Measurements from ENCODE around the gene FHIT.

DNA sequence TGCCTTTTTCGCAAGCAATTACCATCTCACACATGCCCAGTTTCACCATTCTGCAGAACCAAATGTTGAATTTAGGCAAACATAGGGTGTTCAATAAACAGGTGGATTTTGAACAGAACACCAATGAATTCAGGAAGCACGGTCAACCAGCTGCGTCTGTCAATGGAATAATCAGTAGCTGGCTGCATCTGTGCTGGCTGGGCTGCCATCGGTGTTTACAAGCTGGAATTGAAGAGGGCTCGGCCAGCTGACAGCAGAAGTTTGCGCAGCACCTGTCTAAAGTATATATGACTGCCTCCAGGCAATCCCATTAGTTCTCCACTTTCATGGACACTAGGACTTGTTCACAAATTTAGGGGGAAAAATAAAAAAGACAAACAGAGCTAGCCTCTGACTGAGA is 1205.0 kb downstream of the FHIT start:
- TF ChIP-seq, protein P1, sequence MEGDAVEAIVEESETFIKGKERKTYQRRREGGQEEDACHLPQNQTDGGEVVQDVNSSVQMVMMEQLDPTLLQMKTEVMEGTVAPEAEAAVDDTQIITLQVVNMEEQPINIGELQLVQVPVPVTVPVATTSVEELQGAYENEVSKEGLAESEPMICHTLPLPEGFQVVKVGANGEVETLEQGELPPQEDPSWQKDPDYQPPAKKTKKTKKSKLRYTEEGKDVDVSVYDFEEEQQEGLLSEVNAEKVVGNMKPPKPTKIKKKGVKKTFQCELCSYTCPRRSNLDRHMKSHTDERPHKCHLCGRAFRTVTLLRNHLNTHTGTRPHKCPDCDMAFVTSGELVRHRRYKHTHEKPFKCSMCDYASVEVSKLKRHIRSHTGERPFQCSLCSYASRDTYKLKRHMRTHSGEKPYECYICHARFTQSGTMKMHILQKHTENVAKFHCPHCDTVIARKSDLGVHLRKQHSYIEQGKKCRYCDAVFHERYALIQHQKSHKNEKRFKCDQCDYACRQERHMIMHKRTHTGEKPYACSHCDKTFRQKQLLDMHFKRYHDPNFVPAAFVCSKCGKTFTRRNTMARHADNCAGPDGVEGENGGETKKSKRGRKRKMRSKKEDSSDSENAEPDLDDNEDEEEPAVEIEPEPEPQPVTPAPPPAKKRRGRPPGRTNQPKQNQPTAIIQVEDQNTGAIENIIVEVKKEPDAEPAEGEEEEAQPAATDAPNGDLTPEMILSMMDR (IDR thresholded peaks at IDR 0.05), result no peak
- TF ChIP-seq POLR2A (IDR thresholded peaks at IDR 0.05) (no peak), EP300 (IDR thresholded peaks at IDR 0.05) (no peak)

Measured in ovary (tissue), 3 donors.